HL-60/S4 treated with retinoic acid at 250 ng/mL for 4 days and 3 days (cell line): ENCODE data around the gene HLA-DPA1.
"Not testable (repeated sequence)": the region's sequence is repeated elsewhere in the genome, so short reads cannot be mapped to it uniquely, and the experiment has no call there.

Source experiments
- in situ Hi-C: fragments of 300-500 bp; cut with MboI; formaldehyde crosslinking; loops from 2 replicates; pipeline ENCODE4 v1.7.0; 2022; ENCODE audit warnings: low sequenced_read_pairs

HLA-DPA1 gene

DNA sequence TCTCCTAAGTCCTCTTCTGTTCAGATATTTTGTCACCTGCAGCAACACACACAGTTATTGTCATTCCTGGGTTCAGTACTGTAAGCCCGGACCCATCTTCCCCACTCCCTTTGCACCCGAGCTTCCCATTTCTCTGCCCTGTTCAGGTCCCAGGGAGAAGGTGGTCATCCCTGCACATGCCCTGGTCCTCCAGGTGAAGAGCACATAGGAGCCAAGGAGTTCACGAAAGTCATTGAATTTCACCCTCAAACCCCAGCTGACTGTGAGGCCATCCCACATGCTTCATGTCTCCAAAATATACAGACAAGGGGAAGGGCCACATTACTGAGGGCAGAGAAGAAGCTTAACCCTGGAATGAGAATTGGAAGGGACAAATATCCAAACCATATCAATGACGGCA lies 8.1 kb downstream of the HLA-DPA1 start:
- in situ Hi-C loops: no loop called here

DNA sequence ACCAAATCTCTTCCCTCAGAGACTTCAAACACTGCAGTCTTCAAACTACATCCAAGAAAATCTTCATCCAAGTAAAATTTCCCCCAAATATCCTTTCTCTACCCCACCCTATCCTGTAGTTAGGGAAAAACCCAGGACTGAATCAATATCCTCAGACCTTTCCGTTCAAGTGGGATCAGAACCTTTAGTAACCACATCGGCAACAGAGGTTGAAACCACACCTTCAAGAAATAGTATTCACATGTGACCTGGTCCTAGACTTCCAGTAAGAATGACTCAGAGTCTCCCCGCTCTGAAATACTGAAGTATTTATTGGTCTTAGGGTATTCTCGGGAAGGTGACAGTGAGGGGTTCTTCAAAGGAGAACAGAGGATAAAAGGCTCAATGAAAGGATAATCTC lies 8.7 kb downstream of the HLA-DPA1 start:
- in situ Hi-C loops: no loop called here

DNA sequence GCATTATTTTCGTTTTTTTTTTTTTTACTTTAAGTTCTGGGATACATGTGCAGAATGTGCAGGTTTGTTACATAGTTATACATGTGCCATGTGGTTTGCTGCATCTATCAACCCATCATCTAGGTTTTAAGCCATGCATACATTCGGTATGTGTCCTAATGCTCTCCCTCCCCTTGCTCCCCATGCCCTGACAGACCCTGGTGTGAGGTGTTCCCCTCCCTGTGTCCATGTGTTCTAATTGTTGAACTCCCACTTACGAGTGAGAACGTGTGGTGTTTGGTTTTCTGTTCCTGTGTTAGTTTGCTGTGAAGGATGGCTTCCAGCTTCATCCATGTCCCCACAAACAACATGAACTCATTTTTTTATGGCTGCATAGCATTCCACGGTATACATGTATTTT lies 10.0 kb downstream of the HLA-DPA1 start:
- in situ Hi-C loops: not testable (repeated sequence)

DNA sequence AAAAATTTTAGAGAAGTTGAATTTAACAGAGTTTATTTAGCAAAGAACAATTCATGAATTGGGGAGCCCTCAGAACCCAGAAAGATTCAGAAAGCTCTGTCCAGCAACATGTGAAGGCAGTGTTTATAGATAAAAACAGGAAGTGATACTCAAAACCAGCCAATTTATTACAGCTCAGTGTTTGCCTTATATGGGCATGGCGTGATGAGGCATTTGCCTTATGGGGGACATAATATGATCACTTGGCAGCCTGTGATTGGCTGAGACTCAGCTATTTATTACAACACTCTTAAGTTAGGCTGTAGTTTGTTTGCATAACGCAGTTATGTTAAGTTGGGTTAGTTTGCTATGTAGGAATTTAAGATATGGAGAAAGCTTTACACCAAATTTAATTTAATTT lies 11.5 kb downstream of the HLA-DPA1 start:
- in situ Hi-C loops: no loop called here

DNA sequence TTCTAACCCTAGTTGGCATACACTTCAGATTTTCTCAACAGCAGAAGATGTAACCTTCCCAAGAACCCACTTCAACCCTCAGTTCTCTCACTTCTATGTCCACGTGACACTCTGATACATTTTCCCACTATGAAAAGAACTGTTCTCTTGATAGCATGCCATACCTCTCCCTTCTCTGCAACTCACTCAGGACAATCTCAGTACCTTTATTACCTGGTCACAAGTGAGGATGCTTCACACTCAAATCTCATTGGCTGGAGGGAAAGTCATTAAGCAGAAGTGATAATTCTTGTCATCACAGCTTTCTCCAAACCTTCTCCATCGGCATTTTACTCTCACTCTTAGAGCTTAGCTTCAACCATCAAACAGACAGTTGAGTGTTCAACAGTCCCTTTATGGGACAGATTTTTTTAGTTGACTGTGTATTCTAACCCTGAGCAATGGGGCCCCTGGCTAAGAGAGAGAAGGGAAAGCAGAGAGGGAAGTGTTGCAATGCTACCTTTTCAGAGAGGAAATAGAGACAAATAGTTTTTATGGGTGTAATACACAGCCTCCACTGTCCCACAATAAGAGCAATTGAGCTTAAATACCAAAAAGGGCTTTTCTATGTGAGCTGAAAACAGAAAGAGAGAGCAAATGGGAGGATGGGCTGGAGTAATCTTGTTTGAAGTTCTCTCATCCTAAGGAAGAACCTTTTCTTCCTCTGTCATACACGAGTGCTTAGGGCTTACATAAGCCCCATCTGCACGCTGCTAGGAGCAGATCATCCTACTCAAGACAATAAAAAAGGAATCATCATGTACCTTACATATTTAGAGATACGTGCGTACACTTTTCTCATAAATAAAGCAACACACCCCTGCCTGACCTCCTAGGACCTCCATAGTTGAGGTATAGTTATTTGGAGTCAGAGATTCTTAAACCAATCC lies 16.0 kb downstream of the HLA-DPA1 start:
- in situ Hi-C loops: no loop called here

DNA sequence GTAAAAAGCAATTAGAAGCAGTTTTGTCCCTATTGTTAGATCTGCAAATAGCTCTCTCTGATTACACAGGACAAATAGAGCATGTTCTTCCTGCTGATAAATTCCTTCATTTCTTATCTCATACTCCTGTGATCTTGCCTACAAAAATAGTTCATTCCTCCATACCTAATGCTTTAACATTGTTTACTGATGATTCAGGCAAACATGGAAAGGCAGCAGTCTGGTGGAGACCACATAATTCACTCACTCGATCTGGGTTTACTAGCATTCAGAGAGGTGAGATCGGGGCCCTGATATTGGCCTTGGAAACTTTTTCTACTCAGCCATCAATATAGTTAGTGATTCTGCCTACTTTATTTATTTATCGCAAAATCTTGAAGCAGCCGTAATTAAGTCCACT lies 20.2 kb downstream of the HLA-DPA1 start:
- in situ Hi-C loops: no loop called here

DNA sequence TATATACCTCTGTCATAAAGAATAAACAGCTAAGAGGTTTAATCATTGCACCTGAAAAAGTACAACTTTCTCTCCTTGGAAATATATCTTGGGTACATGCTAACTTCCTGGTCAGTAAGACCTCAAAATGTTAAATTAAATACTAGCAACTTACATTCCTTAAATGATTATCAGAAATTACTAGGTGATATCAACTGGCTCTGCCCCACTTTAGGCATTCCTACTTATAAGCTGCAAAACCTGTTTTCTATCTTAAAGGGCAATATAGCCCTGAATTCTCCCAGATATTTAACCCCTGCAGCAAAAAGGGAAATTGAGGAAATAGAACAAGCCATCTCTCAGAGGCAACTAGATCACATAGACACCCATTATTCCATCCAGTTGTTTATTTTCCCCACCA lies 20.8 kb downstream of the HLA-DPA1 start:
- in situ Hi-C loops: no loop called here

DNA sequence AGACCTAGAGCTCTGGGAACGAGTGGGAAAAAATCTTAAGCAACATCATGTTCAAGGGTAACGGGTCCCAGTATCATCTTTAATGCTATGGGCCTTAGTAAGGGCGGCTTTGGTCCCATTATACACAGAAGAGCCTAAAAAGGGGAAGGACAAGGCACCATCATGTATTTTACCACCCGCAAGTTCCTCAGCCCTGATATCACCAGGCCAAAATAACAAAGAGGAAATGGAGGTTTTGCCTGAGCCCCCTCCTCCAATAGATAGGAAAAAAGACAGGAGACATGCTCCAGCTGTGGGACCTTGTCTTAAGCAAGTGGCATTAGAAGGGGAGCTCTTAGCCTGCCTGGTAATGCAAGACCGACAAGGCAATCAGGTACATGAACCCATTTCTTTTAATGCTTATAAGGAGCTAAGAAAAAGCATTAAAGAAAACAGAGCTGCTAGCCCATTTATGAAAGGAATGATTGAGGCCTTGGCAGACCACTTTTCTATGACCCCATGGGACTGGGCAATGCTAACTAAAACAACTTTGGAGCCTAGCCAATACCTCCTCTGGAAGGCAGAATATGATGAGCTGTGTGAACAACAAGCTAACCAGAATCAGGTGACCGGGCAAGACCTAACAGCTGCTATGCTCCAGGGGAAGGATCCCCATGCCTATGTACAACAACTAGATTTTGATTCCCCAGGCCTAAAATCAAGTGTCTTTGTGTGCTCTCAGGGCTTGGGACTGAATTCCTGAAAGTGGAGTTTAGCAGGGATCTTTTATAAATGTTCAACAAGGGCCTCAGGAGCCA lies 23.2 kb downstream of the HLA-DPA1 start:
- in situ Hi-C loops: no loop called here

DNA sequence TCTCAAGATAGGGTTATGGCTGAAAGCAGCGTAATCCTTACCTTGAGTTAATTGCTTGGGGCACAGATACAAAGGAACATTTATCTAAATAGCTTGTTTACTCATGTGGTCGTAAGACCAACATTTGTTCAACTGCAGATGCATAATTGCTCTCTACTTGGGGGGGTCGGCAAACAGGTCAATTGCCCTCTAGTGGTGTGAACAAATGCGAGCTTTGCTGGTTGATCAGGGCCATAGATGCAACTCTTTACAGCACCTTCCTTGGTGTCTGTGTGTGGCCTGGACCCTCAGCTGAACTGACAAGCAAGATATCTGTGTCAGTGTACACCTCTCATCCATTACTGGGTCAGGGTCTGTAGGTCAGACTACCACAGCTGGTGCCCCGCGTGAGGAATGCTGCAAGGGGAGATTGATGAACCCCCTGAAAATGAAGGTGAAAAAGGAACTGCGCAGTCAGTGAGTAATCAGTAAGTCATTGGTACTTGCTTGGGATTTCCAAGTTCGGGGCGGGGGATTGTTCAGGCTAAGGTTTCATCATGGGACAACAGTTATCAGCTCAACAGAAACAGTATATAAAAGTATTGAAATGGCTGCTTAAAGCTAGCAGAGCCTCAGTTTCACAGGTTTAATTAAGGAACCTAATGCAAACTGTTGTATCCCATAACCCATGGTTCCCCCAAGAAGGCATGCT lies 24.0 kb downstream of the HLA-DPA1 start:
- in situ Hi-C loops: no loop called here

DNA sequence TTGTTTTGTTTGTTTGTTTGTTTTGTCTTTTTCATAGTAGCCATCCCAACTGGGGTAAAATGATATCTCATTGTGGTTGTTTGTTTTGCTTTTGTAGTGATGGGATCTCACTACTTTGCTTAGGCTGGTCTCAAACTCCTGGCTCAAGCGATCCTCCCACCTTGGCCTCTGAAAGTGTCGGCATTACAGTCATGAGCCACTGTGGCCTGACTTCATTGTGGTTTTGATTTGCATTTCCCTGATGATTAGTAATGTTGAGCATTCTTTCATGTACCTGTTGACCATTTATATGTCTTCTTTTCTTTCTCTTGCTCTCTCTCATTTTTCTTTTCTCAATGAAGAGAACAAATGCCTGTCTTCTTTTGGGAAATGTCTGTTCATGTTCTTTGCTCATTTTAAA lies 33.3 kb downstream of the HLA-DPA1 start:
- in situ Hi-C loops: no loop called here

DNA sequence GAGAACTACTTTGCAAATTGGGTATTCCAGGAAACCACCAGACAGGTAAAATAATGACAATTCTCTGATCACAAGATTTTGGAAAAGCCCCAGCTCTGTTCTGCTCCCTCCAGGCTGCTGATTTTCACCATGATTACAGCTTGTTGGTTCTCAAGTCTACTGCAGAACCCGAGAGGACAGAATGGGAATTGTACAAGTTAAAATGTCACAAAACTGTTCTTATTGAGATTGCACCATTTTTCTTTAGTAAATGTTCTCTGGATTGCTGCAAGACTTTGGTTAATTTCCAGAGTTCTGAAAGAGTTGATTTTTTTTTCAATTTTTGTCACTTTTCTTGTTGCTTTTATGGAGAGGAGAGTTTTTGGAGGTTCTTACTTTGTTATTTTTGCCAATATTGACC lies 36.9 kb downstream of the HLA-DPA1 start:
- in situ Hi-C loops: no loop called here

DNA sequence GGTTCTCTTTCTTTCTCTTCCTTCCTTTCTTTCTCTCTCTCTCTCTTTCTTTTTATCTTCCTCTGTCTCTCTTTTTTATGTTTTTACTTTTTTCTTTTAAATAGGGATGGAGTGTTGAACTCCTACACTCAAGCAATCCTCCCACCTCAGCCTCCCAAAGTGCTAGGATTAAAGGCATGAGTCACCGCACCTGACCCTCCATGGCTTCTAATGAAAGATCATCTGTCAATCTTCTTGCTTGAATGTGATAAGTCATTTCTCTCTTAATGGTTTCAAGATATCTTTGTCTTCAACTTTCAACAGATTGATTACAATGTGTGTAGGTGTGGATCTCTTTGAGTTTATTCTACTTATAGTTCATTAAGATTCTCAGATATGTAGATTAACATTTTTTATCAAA lies 38.9 kb downstream of the HLA-DPA1 start:
- in situ Hi-C loops: no loop called here

DNA sequence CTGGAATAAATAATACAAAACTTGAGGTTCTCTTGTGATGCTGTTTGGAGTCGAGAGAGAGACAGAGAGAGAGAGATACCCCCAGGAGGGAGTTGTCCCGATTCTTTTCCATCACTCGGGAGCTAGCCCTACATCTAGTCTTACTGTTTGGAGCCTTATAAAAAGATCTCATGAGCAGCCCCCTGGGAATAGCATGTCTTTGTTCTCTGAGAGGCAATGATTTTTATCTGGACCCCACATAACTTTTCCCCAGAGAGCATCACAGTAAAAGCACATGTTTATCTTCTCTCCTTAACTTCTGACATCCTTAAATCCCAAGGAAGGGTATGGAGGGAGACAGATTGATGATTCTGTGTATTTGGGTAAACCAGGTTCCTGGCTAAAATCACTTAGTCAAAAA lies 43.2 kb downstream of the HLA-DPA1 start:
- in situ Hi-C loops: no loop called here

DNA sequence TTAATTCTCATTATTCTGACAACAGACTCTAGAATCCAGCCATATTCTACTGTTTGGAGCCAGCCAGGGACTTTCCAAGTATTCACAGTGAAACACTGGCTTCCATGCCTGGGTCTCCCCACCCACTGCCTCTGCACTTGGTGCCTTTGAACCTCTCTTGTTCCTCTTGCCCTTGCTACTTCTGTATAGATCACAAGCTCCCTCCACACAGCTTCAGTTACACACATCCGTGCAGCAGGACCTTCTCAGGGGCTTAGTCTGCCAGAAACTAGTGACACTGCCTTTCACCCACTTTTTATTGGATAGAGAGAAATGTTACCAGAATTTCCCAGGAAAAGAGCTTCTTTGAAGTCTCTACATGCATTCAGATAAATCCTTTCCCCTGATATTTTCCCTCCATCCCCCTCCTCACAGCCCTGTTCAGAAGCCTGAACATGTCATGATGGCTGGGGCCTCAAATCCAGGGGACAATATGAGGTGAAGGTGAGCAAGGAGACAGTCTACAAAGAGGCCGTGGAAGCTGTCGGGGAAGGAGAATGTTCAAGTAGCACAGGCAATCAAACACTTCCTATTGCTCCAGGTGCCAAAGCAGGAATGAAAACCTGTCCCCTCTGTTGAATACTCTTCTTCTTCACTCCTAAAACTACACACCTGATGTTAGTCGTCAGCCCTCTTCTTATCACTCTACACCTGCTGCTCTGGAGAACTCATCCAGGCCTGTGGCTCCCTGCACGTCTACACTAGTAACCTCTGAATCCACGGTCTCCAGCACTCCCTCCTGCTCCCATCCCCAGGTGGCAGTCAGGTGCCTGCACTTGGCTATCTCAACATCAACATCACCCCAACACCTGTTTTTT lies 43.9 kb downstream of the HLA-DPA1 start:
- in situ Hi-C loops: no loop called here

DNA sequence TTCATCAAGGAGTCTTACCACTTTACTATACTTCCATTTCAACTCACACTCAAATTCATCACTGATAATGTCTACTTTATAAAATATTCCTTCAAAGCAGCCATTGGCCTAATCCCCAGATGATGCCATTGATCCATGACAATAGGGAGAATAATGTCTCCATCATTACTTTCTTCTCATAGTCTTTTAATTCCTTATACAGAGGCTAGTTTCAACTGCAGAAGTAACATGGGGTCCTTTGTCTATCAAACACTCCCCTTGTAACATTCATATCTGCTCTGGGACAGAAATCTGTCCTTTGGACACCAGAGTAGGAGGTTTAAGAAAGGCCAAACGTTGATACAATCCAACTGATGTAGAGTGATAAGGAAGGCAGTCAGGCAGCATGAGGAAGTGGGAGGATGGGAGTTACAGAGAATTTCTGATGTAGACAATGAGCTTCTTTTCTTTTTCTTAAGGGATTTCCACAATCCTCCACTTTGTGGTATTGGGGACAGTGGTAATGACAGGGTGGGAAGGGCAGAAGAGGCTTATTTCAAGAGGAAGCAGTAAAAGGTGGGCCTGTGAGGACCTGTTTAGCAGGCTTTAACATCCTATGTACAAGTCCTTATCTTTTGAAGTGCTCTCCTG lies 45.1 kb downstream of the HLA-DPA1 start:
- in situ Hi-C loops: no loop called here

DNA sequence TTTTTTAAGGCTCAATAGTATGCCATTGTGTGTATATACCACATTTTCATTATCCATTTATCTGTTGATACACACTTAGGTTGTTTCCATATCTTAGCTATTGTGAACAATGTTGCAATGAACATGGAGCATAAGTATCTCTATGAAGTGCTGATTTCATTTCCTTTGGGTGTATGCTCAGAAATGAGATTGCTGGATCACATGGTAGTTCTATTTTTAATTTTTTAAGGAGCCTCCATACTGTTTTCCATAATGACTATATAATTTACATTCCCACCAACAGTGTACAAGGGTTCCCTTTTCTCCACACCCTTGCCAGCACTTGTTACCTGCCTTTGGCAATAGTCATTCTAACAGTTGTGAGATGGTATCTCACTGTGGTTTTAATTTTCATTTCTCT lies 48.9 kb downstream of the HLA-DPA1 start:
- in situ Hi-C loops: no loop called here

DNA sequence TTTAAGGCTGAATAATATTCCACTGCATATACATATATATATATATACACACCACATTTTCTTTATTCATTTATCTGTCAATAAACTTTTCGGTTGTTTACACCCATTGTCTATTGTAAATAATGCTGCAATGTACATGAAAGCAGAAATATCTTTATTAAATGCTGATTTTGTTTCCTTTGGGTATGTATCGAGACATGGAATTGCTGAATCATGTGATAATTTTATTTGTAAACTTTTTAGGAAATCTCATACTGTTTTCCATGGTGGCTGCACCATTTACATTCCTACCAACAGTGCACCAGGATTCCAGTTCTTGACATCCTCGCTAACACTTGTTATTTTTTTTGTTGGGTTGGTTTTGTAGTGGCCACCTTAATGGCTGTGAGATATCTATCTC lies 49.9 kb downstream of the HLA-DPA1 start:
- in situ Hi-C loops: no loop called here

DNA sequence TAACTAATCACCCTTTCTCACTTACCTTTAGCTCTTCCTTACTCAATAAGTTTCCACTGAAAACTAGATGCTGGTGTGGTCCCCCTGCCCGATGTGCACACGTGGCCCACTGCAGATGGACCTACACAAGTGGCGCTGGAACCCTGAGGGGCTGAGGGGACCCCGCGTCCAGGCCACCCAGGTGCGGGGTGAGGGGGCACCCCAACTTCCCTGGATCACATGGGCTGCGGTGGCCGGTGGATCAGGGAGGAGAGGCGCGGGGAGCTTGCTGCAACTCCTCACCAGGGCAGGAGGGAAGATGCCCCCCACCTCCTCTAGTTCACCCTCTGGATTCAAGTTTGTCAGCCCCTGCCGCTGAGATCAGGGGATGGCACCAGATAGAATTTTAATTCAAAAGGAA lies 51.5 kb downstream of the HLA-DPA1 start:
- in situ Hi-C loops: no loop called here

DNA sequence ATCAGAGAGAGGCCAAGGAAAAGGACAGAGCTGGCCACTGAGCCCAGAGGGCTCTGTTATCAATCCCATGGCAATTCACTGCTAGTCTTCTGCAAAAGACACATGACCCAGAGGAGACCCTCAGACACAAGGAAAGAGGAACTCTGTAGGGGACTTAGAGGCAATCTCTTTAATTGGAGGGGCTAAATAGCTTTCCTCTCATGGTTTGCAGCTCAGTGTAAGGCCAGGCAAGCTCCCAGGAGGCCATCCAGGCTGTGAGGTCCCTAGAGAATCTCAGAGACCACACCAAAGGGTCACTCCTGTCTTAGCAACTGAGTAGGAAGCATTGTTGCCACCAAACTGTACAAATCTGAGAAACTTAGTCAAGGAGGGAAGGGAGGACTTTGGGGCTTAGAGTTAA lies 54.1 kb downstream of the HLA-DPA1 start:
- in situ Hi-C loops: no loop called here

DNA sequence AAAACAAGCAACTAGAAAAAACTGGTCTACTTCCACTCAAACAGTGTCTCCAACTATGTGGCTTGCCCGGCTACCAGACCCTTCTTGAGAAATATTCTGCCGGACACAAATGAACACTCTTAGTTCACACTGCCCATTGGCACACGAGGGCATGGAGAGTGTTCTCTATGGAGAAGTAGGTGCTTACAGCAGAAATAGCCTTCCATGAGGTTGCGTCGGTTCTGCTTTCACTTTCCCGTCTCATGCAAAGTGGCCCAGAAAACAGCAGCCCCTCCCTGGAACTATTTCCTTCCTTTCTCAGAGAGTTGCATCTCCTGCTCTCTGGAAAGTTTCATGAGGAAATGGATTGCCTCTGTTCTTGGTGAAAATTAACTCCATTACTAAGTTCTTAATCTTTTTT lies 54.5 kb downstream of the HLA-DPA1 start:
- in situ Hi-C loops: no loop called here
